ENCODE data around the gene LRCH4. TPM values are rescaled to one million over a fixed set of nuclear protein-coding genes. Genes with fewer than 3 reads are reported as not detected.
A peak's percentile ranks its signal among the peaks of the same experiment; 100 is the strongest.

Gene LRCH4
- total and polyA plus RNA-seq, 2 of the 13 experiments (the other 11 are each of a cell fraction or from before 2014, with no cell fraction given), result 7.0 to 9.3 TPM

DNA sequence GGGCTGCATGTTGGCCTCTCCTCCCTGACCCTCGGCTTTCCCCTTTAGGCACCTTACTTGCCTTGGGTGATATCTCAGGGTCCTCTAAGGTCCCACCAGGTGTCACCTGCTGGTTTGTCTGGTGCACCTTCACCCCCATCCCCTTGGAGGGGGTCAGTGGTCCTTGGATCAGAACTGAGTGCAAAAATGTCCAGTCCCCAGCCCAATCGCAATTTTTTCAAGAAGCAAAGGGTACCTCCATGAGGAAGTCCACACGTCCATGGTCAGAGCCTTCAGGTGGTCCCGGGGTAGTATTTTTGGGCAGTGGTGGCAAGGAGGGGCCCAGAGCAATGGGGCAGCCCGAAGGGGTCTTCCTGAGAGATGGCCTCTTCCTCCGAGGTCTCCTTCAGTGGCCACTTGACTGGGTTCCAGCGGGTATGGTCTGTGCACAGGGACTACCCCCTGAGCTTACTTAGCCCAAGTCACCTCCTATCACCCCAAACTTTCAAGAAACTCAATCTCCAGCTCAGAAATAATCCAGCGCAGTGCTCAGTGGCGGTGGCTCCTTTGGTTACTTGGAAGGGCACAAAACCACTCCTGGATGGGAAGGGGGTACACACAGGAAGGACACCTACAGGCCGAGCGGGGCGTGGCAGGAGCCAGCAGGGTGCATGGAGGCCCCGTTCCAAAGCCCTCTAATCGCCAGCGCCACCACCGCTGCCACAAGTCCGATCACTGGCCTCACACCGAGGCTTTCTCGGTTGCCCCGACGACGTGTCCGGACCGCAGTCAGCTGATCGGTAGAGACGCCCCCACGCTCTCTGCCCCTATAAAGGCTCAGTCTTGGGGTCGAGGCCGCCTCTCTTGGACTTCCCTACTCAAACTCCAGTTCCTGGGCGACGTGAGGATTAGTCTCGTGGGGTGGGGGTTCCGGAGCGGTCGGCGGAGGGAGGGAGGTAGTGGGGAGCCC, 16.8 kb downstream of the LRCH4 start (continued):
- TF ChIP-seq HOXA5 (CRISPR knock-in tag; IDR thresholded peaks at IDR 0.05), result peak; percentile 13
- TF ChIP-seq CHD4 (IDR thresholded peaks at IDR 0.05; ENCODE audit: borderline replicate concordance, low read length), result no peak
- TF ChIP-seq, protein P1, sequence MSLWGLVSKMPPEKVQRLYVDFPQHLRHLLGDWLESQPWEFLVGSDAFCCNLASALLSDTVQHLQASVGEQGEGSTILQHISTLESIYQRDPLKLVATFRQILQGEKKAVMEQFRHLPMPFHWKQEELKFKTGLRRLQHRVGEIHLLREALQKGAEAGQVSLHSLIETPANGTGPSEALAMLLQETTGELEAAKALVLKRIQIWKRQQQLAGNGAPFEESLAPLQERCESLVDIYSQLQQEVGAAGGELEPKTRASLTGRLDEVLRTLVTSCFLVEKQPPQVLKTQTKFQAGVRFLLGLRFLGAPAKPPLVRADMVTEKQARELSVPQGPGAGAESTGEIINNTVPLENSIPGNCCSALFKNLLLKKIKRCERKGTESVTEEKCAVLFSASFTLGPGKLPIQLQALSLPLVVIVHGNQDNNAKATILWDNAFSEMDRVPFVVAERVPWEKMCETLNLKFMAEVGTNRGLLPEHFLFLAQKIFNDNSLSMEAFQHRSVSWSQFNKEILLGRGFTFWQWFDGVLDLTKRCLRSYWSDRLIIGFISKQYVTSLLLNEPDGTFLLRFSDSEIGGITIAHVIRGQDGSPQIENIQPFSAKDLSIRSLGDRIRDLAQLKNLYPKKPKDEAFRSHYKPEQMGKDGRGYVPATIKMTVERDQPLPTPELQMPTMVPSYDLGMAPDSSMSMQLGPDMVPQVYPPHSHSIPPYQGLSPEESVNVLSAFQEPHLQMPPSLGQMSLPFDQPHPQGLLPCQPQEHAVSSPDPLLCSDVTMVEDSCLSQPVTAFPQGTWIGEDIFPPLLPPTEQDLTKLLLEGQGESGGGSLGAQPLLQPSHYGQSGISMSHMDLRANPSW (CRISPR knock-in tag; IDR thresholded peaks at IDR 0.05; ENCODE audit: borderline replicate concordance), result peak; percentile 71; the same call in 1 of the 2 replicates
- TF ChIP-seq ZNF547 (CRISPR knock-in tag; IDR thresholded peaks at IDR 0.05), result no peak
- TF ChIP-seq JARID2 (CRISPR knock-in tag; IDR thresholded peaks at IDR 0.05; ENCODE audit: insufficient replicate concordance), result no peak
- TF ChIP-seq, protein P2, sequence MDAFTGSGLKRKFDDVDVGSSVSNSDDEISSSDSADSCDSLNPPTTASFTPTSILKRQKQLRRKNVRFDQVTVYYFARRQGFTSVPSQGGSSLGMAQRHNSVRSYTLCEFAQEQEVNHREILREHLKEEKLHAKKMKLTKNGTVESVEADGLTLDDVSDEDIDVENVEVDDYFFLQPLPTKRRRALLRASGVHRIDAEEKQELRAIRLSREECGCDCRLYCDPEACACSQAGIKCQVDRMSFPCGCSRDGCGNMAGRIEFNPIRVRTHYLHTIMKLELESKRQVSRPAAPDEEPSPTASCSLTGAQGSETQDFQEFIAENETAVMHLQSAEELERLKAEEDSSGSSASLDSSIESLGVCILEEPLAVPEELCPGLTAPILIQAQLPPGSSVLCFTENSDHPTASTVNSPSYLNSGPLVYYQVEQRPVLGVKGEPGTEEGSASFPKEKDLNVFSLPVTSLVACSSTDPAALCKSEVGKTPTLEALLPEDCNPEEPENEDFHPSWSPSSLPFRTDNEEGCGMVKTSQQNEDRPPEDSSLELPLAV (CRISPR knock-in tag; conservative IDR thresholded peaks at IDR 0.05; ENCODE audit: low read depth), result no peak
- TF ChIP-seq, protein P3, sequence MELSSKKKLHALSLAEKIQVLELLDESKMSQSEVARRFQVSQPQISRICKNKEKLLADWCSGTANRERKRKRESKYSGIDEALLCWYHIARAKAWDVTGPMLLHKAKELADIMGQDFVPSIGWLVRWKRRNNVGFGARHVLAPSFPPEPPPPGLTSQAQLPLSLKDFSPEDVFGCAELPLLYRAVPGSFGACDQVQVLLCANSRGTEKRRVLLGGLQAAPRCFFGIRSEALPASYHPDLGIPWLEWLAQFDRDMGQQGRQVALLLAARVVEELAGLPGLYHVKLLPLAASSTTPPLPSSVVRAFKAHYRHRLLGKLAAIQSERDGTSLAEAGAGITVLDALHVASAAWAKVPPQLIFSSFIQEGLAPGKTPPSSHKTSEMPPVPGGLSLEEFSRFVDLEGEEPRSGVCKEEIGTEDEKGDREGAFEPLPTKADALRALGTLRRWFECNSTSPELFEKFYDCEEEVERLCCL (CRISPR knock-in tag; IDR thresholded peaks at IDR 0.05; ENCODE audit: borderline replicate concordance), result 0 out of 2 replicates have a peak, but pooled peaks have one; percentile 63
- no peak for TF ChIP-seq RBM39 (IDR thresholded peaks at IDR 0.05; ENCODE audit: low read depth, low read length, poor library complexity, severe bottlenecking)
- peak; percentile 50; the same call in 1 of the 2 replicates for TF ChIP-seq ZNF33B (CRISPR knock-in tag; IDR thresholded peaks at IDR 0.05)
- no peak for TF ChIP-seq SKI (IDR thresholded peaks at IDR 0.05; ENCODE audit: partially characterized antibody)
- TF ChIP-seq, protein P4, sequence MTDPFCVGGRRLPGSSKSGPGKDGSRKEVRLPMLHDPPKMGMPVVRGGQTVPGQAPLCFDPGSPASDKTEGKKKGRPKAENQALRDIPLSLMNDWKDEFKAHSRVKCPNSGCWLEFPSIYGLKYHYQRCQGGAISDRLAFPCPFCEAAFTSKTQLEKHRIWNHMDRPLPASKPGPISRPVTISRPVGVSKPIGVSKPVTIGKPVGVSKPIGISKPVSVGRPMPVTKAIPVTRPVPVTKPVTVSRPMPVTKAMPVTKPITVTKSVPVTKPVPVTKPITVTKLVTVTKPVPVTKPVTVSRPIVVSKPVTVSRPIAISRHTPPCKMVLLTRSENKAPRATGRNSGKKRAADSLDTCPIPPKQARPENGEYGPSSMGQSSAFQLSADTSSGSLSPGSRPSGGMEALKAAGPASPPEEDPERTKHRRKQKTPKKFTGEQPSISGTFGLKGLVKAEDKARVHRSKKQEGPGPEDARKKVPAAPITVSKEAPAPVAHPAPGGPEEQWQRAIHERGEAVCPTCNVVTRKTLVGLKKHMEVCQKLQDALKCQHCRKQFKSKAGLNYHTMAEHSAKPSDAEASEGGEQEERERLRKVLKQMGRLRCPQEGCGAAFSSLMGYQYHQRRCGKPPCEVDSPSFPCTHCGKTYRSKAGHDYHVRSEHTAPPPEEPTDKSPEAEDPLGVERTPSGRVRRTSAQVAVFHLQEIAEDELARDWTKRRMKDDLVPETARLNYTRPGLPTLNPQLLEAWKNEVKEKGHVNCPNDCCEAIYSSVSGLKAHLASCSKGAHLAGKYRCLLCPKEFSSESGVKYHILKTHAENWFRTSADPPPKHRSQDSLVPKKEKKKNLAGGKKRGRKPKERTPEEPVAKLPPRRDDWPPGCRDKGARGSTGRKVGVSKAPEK (CRISPR knock-in tag; IDR thresholded peaks at IDR 0.05; ENCODE audit: borderline replicate concordance), result no peak; the same call in 1 of the 2 replicates
- no peak for TF ChIP-seq PRPF4 (IDR thresholded peaks at IDR 0.05; ENCODE audit: low read depth, low read length, poor library complexity, severe bottlenecking)
- TF ChIP-seq ATRX (CRISPR knock-in tag; IDR thresholded peaks at IDR 0.05; ENCODE audit: borderline replicate concordance), result no peak
- no peak; the same call in 1 of the 2 replicates for TF ChIP-seq AKAP8 (CRISPR knock-in tag; IDR thresholded peaks at IDR 0.05)
- TF ChIP-seq CHD2 (IDR thresholded peaks at IDR 0.05; ENCODE audit: low read depth, low read length), result no peak; the same call in 1 of the 2 replicates
- peak; percentile 56 for TF ChIP-seq YEATS4 (CRISPR knock-in tag; IDR thresholded peaks at IDR 0.05; ENCODE audit: borderline replicate concordance)
- TF ChIP-seq ZNF317 (CRISPR knock-in tag; IDR thresholded peaks at IDR 0.05), result no peak; the same call in 1 of the 2 replicates
- TF ChIP-seq TBL1XR1 (IDR thresholded peaks at IDR 0.05; ENCODE audit: borderline replicate concordance, low read length, partially characterized antibody), result peak; percentile 7
- TF ChIP-seq ZNF557 (CRISPR knock-in tag; IDR thresholded peaks at IDR 0.05), result 0 out of 2 replicates have a peak, but pooled peaks have one; percentile 15

Data from HepG2 (cell line).